Ureter (tissue), 1 donor: ENCODE measurements around the gene B3GAT2. TPM values are rescaled to one million over a fixed set of nuclear protein-coding genes. Genes with fewer than 3 reads are reported as not detected.

Experiments
- DNase-seq: peaks from one replicate; pipeline ENCODE4 v3.0.0-alpha.2; 2020; ENCODE audit warnings: low spot score
- total RNA-seq: library from RNA; stranded (reverse); gene quantifications from one replicate; pipeline ENCODE4 v1.2.4, GENCODE V29; 2023
- donor health status: DM: yes; HTN: yes; CAD: no.

B3GAT2 gene
- total RNA-seq, 1 donor from 2014 or later: not detected

DNA sequence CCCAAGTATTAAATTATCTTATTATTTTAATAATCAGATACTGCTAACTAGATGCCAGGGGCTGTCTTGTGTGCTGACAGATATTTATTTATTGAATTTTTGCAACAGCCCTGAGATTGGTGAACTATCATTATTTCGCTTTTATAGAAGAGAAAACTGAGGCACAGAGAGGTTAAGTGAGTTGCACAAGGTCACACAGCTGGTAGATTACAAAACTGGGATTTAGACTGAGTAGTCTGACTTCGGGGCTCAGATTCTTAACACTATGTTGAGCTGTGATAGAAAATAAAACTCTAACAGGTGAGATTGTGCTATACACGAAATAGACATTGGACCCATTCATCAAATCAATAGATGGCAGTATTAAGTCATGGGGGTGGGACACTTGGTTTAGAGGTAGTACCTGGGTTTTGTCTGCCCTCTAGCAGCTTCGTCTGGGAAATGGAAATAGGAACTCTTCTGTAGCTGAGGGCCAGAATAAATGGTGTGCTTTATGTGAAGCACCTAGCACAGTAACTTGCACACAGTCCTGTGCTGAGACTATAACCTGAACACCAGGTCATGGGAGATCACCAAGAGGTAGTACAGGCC is 113.4 kb downstream of the B3GAT2 start:
- no peak for DNase-seq

DNA sequence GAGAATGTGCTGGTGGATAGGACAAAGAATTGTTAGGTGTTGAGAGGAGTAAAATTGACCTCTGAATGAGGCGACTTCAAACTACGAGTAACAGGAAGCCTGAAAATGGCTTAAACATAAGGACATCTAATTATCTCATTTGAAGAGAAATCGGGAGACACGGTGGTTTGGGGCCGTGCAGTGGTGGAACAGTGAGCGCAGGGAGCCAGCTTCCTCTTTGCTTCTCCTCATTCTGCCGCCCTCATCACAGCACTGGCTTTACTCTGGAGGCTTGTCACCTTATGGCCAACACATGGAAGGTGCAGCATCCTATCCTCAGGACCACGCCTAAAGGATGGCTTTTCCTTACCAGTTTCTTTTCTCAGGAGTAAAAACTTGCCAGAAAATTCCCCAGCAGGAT is 114.3 kb downstream of the B3GAT2 start:
- no peak for DNase-seq

DNA sequence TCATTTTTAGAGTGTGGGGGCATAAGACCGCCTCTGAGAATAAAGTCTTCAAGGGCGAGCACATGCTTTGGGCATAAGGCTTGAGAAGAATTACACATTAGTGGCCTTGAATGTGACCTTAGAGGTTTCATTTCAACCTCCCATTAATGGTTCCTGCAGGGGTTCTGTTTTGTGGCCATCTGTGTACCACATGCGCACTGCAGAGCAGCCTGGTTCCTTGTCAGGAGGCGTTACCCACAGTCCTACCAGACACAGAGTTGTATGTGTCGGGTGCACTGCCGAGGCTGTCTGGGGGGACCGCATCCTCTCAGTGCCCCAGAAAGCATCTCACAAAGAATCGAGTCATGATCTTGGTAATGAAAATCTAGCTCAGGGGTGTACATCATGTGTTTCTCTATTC is 115.7 kb downstream of the B3GAT2 start:
- no peak for DNase-seq

DNA sequence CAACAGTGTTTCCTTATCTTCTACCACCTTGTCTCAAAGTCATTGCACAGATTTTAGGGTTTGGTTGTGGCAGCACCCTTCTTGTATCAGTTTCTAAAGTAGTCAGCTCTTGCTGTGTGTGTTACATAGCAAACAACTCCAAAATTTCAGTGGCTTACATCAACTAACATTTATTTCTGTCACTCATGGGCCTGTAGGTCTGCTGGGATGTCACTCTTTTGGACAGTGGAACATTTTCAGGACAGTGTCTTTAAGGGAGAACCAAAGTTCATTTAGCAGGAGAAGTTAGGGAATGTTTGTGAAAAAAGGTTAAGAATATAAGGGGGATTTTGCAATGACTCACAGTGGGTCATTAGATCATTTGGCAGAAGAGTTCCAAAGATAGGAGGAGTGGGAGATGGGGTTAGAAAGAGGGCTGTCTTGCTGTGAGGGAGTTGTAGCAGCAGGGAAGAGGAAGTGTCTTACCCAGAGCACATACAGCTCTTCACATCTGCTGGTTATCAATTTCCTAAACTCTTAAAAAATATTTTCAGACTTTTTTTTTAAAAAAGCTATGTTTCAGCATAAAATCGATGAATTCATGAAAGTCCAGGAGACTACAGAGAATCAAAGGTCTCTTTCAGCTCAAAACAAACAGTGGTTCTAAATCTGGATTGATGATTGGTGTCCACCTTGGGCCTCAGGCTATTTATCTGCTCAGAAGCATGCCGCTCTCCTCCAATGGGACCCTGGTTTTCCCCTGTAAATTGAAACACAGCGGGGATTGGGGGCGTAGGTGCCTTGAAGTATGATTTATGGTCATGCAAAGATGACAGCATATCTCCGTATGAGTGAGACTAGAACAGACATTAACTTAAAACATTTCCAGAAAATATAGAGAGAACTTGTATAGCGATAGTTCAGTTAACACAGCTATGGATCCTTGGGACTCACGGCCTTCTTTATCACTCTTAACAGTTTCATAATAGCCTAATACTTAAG is 117.3 kb downstream of the B3GAT2 start:
- DNase-seq: no peak

DNA sequence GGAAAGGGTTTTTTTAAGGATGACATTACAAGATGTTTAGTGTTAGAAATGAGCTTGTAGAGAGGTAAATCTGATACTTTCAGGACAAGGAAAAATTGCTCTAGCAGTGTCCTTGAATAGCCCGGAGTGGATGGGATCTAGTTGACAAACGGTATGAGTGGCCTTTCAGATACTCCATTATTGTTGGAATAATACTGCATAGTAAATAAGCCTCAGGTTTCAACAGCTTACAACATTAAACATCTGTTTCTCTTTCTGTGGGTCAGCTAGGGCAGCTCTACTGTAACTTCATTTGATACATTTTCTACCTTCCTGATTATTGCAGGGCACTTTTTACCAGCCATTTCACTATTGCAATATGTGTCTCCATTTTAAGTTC is 118.0 kb downstream of the B3GAT2 start:
- no peak for DNase-seq

DNA sequence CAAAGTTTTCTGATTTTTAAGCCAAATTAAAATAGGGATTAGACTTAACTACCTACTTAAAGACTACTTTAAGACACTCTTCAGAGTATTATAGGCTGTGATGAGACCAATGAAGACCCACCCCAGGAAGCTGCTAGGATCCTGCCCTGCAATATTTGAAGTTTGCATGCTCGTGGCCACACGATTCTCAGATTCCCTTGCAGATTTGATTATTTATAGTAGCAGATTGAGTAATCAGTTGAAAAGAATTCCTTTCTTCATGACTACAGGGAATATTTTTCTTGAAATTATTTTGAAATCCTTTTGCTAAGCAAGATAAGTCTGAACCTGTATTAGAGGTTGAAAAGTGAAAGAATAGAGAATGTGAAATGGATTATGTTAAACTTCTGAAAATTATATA is 122.3 kb downstream of the B3GAT2 start:
- no peak for DNase-seq

DNA sequence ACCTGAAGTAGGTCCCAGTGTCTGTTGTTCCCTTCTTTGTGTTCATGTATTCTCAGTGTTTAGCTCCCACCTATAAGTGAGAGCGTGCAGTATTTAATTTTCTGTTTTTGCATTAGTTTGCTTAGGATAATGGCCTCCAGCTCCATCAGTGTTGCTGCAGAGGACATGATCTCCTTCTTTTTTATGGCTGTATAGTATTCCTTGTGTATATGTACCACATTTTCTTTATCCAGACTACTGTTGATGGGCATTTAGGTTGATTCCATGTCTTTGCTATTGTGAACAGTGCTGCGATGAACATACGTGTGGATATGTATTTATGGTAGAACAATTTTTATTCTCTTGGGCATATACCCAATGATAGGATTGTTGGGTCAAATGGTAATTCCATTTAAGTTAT is 125.4 kb downstream of the B3GAT2 start:
- DNase-seq: no peak

DNA sequence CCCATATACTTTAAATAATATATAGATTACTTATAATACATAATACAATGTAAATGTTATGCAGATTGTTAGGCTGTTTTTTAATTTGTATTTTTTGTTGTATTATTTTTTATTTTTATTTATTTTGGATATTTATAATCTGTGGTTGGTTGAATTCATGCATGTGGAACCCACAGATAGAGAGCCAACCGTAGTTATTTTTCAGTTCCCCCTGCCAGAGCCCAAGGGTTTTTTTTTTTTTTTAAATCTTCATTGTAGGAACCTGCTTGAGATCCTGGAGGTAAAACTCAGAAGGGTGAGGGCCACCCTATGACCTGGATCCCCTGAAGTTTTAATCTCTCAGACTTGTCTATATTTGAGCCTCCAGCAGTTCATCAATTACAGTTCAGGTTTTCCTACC is 133.2 kb downstream of the B3GAT2 start:
- DNase-seq: no peak

DNA sequence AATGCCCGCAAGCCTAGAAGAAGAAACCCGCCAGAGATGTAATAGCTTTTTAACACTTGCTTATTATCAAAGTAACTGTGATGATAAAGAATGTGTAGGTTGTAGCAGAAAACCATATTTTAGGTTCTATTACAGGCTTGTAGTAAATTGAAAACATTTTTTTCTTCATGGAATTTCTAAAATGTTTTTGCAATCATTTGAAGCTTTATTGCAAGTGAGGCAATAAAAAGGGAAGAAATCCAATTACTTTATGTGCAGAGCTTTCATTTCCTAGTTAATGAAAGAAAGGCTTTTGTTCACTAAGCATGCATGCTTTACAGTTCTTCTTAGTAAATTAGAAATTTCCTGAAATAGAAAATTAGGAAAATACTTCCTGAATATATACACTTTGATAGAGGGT is 135.1 kb downstream of the B3GAT2 start:
- DNase-seq: no peak

DNA sequence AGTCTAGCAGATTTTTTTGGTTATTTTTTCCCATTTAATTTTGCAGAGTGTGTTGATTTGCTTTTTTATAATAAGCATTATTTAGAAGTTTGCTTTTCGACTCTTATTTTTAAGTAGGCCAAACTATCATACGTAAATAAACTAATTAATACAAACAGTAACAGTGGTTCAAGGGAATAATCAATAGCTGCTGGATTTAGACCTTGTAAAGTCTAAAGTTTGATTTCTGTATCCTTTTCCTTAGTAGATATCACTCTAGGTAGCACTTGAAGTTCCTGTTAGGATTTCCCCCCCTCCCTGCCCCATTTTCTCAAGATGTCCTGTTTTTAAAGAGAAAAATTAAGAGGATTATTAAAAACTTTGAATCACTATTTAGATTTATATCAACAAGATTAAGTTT is 136.1 kb downstream of the B3GAT2 start:
- DNase-seq: no peak

DNA sequence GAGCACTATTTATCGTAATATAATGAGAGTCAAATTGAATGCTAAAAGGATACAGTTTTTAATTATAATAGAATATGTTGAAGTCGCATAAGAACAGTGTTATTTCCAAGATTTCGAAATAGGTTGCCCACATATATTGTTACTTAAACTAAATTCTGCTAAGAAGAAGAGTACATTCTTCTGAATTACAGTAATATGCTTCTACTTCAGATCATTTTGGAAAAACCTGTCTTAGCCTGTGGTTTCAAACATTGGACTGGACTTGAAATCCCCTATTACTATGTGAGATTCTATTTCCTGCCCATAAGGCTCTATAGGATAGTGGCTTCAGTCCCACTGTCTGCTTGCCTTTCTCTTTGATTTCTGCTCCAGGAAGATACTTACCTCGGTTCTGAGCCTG is 137.2 kb downstream of the B3GAT2 start:
- DNase-seq: no peak

DNA sequence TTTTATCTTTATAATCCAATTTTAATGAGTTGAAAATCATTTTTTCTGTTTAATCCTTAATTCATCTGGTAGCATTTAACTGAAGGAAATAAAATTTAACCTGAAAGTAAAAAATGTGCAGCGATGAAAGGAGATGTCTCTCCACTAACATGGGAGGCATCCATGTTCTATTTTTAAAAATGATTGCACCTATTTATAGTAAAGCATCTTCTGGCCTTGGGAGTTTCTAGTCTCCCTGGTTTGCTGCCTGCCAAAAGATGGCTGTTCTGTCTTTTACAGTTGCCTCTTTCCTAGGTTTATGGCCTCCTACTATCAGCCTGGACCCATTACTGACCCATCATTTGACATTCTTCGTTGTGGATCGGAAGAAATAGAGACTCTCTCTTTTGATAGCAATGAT is 143.0 kb downstream of the B3GAT2 start:
- no peak for DNase-seq

DNA sequence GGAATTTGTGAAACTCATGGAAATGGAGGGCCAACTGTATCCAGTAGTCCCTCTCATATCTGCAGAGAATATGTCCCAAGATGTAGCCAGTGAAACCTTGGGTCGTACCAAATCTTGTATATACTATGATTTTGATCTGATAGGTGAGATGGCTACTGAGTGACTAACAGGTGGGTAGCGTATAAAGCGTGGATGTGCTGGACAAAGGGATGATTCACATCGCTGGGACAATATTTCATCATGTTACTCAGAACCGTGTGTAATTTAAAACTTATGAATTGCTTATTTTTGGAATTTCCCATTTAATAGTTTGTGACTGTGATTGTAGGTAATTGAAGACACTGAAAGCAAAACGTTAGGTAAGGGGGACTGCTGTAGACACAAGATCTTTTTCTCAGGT is 145.1 kb downstream of the B3GAT2 start:
- DNase-seq: no peak
